HG03103 (cell line): ENCODE data around the gene GCSAM.

Source experiments
- ATAC-seq: cut with Tn5 transposase; IDR thresholded peaks from one replicate; pipeline ENCODE4 v1.9.1; 2021; ENCODE audit warnings: low read depth; ENCODE audit not compliant: unreplicated experiment

GCSAM gene

GRCh38 chr3:112130638-112130993 lies 2.4 kb downstream of the GCSAM start:
- no peak for ATAC-seq

GRCh38 chr3:112129925-112130637 lies 3.0 kb downstream of the GCSAM start:
- no peak for ATAC-seq

- peak; percentile 43 for ATAC-seq
These were observed 4.0 kb downstream of the GCSAM start for GRCh38 chr3:112128843-112129727.

GRCh38 chr3:112127522-112128494 lies 5.2 kb downstream of the GCSAM start:
- ATAC-seq: no peak

- ATAC-seq: no peak
These were observed 6.5 kb downstream of the GCSAM start for GRCh38 chr3:112126511-112126911.

- no peak for ATAC-seq
These were observed 8.0 kb downstream of the GCSAM start for GRCh38 chr3:112124907-112125607.

GRCh38 chr3:112123548-112123947 lies 9.5 kb downstream of the GCSAM start:
- ATAC-seq: no peak

- no peak for ATAC-seq
These were observed 10.2 kb downstream of the GCSAM start for GRCh38 chr3:112122870-112123269.

GRCh38 chr3:112121577-112122547 lies 11.2 kb downstream of the GCSAM start:
- no peak for ATAC-seq

GRCh38 chr3:112119962-112120836 lies 12.8 kb downstream of the GCSAM start:
- no peak for ATAC-seq

GRCh38 chr3:112117841-112118571 lies 15.0 kb downstream of the GCSAM start:
- no peak for ATAC-seq

- no peak for ATAC-seq
These were observed 15.6 kb downstream of the GCSAM start for GRCh38 chr3:112117415-112117814.

- ATAC-seq: no peak
These were observed 16.3 kb downstream of the GCSAM start for GRCh38 chr3:112116748-112117186.

GRCh38 chr3:112115806-112116383 lies 17.2 kb downstream of the GCSAM start:
- no peak for ATAC-seq

- ATAC-seq: peak; percentile 22
These were observed 17.8 kb downstream of the GCSAM start for GRCh38 chr3:112115161-112115739.

GRCh38 chr3:112114576-112115160 lies 18.4 kb downstream of the GCSAM start:
- no peak for ATAC-seq
